ENCODE measurements around the gene SCIMP.

The SCIMP gene

GRCh38 chr17:5234645-5235576, at the start of gene SCIMP:
Gene SCIMP, minus strand, starts transcription at chr17:5234860. Its CDS starts 105 bp downstream, at chr17:5234755.
- H3K4me1 Mint-ChIP-seq = peaks cover 23% of the 10 kb centered on the region
- peaks cover 4% of the 10 kb centered on the region for H3K36me3 Mint-ChIP-seq
- H3K4me3 Mint-ChIP-seq = no peak within 1 kb of the TSS
- H3K9me3 Mint-ChIP-seq = no peaks in the 10 kb centered on the region
- H3K27ac Mint-ChIP-seq = peak within 1 kb of the TSS; percentile 55
- H3K27me3 Mint-ChIP-seq = no peaks in the 10 kb centered on the region

- Mint-ChIP-seq H3K36me3 (peaks cover 11% of the 10 kb centered on the region), H3K27me3 (no peaks in the 10 kb centered on the region), H3K27ac (peak overlapping the region; percentile 84), H3K4me3 (peak overlapping the region; percentile 83), H3K9me3 (no peaks in the 10 kb centered on the region), H3K4me1 (peaks cover 48% of the 10 kb centered on the region)
Measured at GRCh38 chr17:5283571-5284315, 49.1 kb upstream of the SCIMP start.

- Mint-ChIP-seq H3K4me3 (peak overlapping the region; percentile 83), H3K36me3 (peaks cover 11% of the 10 kb centered on the region), H3K4me1 (peaks cover 39% of the 10 kb centered on the region), H3K27me3 (no peaks in the 10 kb centered on the region), H3K9me3 (no peaks in the 10 kb centered on the region), H3K27ac (peak overlapping the region; percentile 97)
Measured at GRCh38 chr17:5282642-5283217, 48.1 kb upstream of the SCIMP start.

- Mint-ChIP-seq H3K36me3 (peaks cover 11% of the 10 kb centered on the region), H3K27me3 (no peaks in the 10 kb centered on the region), H3K27ac (peak within 1 kb of the TSS; percentile 97), H3K4me1 (peaks cover 37% of the 10 kb centered on the region), H3K4me3 (peak within 1 kb of the TSS; percentile 83), H3K9me3 (no peaks in the 10 kb centered on the region)
Measured at GRCh38 chr17:5281814-5282641, 47.4 kb upstream of the SCIMP start, which contains the start of gene RABEP1. Gene RABEP1, plus strand, starts transcription at chr17:5282284. Its CDS starts 203 bp downstream, at chr17:5282487.

GRCh38 chr17:5272322-5272721, 37.7 kb upstream of the SCIMP start:
- Mint-ChIP-seq H3K4me1 (peaks cover 6% of the 10 kb centered on the region), H3K36me3 (no peaks in the 10 kb centered on the region), H3K9me3 (no peaks in the 10 kb centered on the region), H3K4me3 (no peak overlapping the region), H3K27me3 (no peaks in the 10 kb centered on the region), H3K27ac (no peak overlapping the region)

GRCh38 chr17:5269241-5269960, 34.7 kb upstream of the SCIMP start:
- Mint-ChIP-seq H3K4me1 (peaks cover 6% of the 10 kb centered on the region), H3K27ac (no peak overlapping the region), H3K9me3 (no peaks in the 10 kb centered on the region), H3K36me3 (no peaks in the 10 kb centered on the region), H3K4me3 (no peak overlapping the region), H3K27me3 (no peaks in the 10 kb centered on the region)

GRCh38 chr17:5264893-5265292, 30.2 kb upstream of the SCIMP start:
- Mint-ChIP-seq H3K4me1 (no peaks in the 10 kb centered on the region), H3K4me3 (no peak overlapping the region), H3K27ac (no peak overlapping the region), H3K36me3 (no peaks in the 10 kb centered on the region), H3K9me3 (no peaks in the 10 kb centered on the region), H3K27me3 (no peaks in the 10 kb centered on the region)

GRCh38 chr17:5263441-5263840, 28.8 kb upstream of the SCIMP start:
- no peaks in the 10 kb centered on the region for H3K4me1 Mint-ChIP-seq
- no peak overlapping the region for H3K27ac Mint-ChIP-seq
- H3K27me3 Mint-ChIP-seq = no peaks in the 10 kb centered on the region

GRCh38 chr17:5262416-5262991, 27.8 kb upstream of the SCIMP start:
- H3K27ac Mint-ChIP-seq = no peak overlapping the region
- H3K4me3 Mint-ChIP-seq = no peak overlapping the region
- no peaks in the 10 kb centered on the region for H3K4me1 Mint-ChIP-seq
- no peaks in the 10 kb centered on the region for H3K9me3 Mint-ChIP-seq
- H3K36me3 Mint-ChIP-seq = no peaks in the 10 kb centered on the region
- H3K27me3 Mint-ChIP-seq = no peaks in the 10 kb centered on the region

More at GRCh38 chr17:5263441-5263840, 28.8 kb upstream of the SCIMP start:
- Mint-ChIP-seq H3K9me3 (no peaks in the 10 kb centered on the region), H3K36me3 (no peaks in the 10 kb centered on the region), H3K4me3 (no peak overlapping the region)

GRCh38 chr17:5260542-5260941, 25.9 kb upstream of the SCIMP start:
- Mint-ChIP-seq H3K36me3 (no peaks in the 10 kb centered on the region), H3K9me3 (no peaks in the 10 kb centered on the region), H3K27ac (no peak overlapping the region)

GRCh38 chr17:5257124-5257523, 22.5 kb upstream of the SCIMP start:
- no peaks in the 10 kb centered on the region for H3K27me3 Mint-ChIP-seq
- H3K4me3 Mint-ChIP-seq = no peak overlapping the region
- no peak overlapping the region for H3K27ac Mint-ChIP-seq
- H3K36me3 Mint-ChIP-seq = no peaks in the 10 kb centered on the region
- no peaks in the 10 kb centered on the region for H3K9me3 Mint-ChIP-seq
- peaks cover 7% of the 10 kb centered on the region for H3K4me1 Mint-ChIP-seq

More at GRCh38 chr17:5260542-5260941, 25.9 kb upstream of the SCIMP start:
- no peaks in the 10 kb centered on the region for H3K27me3 Mint-ChIP-seq
- no peak overlapping the region for H3K4me3 Mint-ChIP-seq
- H3K4me1 Mint-ChIP-seq = no peaks in the 10 kb centered on the region

- Mint-ChIP-seq H3K4me3 (no peak overlapping the region), H3K4me1 (peaks cover 7% of the 10 kb centered on the region), H3K9me3 (no peaks in the 10 kb centered on the region), H3K27me3 (no peaks in the 10 kb centered on the region), H3K36me3 (no peaks in the 10 kb centered on the region), H3K27ac (peak overlapping the region; percentile 31)
Measured at GRCh38 chr17:5254903-5255521, 20.4 kb upstream of the SCIMP start.

GRCh38 chr17:5254414-5254813, 19.8 kb upstream of the SCIMP start:
- Mint-ChIP-seq H3K36me3 (no peaks in the 10 kb centered on the region), H3K9me3 (no peaks in the 10 kb centered on the region), H3K27ac (no peak overlapping the region), H3K4me3 (no peak overlapping the region), H3K27me3 (no peaks in the 10 kb centered on the region), H3K4me1 (peaks cover 12% of the 10 kb centered on the region)

GRCh38 chr17:5249615-5250014, 15.0 kb upstream of the SCIMP start:
- Mint-ChIP-seq H3K36me3 (no peaks in the 10 kb centered on the region), H3K27ac (peak overlapping the region; percentile 6), H3K4me3 (no peak overlapping the region), H3K27me3 (no peaks in the 10 kb centered on the region), H3K4me1 (peaks cover 5% of the 10 kb centered on the region), H3K9me3 (no peaks in the 10 kb centered on the region)

Data from activated naive CD4-positive, alpha-beta T cell treated with anti-CD3 and anti-CD28 coated beads, Interleukin-2, amount 50 U/mL, for 24 hours (primary cell).